NCI-H2107 (cell line): ENCODE results near the gene PTPRM.

ENCODE experiments used
- DNase-seq: peaks from one replicate; lab custom pipeline; 2025; lab: John Stamatoyannopoulos, UW

Gene PTPRM

GRCh38 chr18:8399138-8399537, 832.0 kb downstream of the PTPRM start:
- DNase-seq = no peak

- DNase-seq = no peak
Measured at GRCh38 chr18:8400193-8400752, 833.2 kb downstream of the PTPRM start.

DNA sequence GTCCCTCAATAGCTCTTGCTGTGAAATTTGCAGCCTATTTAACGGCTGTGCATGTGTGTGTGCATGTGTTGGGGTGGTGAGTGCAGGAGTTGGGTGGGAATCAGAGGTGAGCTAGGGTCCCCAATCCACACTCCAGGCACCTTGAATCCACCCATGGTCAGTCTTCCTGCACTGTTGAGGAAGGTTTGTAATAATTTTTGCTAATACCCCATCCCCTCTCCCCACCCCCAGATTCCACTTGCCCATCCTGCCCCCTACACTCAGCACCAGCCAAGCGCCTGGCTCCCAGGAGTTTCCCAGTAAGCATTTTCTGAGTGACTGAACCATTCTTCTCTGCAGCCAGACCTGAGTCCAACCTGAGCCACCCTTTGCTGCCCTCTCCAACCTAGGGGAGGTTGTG, 833.7 kb downstream of the PTPRM start:
- no peak for DNase-seq

- DNase-seq = no peak
Measured at GRCh38 chr18:8401606-8402005, 834.5 kb downstream of the PTPRM start.

DNA sequence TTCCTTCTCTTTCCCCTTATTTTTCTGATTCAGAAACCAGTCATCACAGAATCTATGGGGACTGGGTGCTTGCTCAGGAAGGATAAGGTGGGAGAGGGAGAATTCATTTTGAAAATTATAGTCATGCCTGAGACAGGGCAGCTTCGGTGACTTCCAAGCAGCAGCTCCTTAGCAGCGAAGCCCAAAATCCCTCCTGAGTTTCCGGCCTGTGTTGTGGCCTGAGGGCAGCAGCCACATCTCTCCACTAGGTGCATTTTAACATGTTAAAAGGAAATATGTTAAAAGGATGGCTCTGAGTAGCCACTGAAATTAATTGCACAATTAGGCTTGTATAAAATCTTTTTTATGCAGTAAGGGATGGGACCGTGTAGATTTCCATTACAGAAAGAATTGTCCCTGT, 835.1 kb downstream of the PTPRM start:
- DNase-seq = no peak

DNA sequence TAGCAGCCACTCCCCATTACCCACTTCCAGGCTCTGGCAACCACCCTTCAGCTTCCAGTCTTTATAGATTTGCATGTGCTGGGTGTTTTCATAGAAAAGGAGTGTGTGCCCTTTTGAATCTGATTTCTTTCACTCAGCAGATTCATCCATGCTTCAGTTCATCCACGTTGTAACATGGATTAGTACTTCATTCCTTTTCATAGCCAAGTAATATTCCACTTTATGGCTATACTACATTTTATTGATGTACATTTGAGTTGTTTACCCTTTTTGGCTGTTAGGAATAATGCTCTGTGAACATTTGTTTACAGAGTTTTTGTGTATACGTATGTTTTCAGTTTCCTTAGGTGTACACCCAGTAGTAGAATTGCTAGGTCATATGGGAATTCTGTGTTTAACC, 836.6 kb downstream of the PTPRM start:
- no peak for DNase-seq

DNA sequence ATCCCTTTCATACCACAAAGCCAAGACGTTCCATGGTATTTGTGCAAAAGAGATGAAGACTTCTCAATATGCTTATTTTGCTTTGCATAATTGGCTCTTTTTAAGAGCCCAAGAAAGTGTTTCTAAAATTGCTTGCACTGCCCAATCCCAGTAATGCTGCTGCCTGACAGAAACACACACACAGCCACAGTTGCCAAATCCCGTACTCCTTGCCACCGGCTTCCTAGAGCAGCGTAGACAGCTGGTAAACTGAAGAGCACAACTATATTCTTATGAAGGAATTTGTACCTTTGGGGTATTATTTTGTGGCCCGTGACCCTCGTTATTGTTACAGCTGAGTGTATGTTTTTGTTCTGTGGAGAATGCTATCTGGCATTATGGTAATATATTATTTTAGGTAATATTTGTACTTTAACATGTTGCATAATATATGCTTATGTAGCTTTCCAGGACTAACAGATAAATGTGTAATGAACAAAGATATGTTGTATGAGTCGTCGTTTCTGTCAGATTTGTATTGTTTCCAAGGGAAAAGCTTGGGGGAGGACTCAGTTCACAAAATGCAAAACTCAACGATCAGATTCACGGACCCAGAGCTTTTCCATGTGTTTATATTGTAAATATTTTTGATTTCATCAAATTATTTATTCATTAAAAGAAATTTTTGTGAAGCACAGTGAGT, 839.2 kb downstream of the PTPRM start:
- DNase-seq = no peak

DNA sequence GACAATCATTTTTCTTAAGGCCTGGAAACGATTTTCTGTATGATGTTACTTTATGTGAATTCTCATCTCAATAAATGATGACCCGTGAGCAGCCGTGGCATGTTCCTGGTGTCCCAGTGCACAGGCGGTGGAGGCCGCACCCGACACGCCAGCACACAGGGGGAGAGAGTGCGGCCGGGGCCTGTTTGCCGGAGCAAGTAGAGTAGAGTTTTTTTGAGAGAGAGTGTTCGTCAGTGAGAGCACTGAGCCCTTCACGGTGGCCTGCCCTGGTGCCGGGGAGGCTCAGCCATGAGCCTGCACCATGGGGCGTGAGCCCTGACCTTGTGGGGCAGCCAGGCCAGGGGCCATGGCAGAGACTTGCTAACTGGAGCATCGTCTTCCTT, 839.7 kb downstream of the PTPRM start:
- DNase-seq = no peak

DNA sequence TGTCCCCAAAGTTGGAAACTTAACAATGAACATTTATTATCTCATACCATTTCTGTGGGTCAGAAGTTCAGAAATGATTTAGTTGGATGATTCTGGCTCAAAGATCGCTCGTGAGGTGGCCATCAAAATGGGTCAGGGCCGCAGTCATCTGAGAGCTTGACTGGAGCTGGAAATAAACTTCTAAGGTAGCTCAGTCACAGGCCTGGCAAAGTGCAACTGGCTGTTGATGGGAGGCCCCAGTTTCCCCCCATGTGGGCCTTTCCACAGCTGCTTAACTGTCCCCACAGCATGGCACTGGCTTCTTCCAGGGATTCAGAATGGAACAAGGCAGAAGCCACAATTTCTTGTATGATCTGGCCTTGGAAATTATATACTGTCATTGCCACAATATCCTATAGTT, 842.0 kb downstream of the PTPRM start:
- no peak for DNase-seq

- no peak for DNase-seq
Measured at GRCh38 chr18:8411492-8411891, 844.4 kb downstream of the PTPRM start.

DNA sequence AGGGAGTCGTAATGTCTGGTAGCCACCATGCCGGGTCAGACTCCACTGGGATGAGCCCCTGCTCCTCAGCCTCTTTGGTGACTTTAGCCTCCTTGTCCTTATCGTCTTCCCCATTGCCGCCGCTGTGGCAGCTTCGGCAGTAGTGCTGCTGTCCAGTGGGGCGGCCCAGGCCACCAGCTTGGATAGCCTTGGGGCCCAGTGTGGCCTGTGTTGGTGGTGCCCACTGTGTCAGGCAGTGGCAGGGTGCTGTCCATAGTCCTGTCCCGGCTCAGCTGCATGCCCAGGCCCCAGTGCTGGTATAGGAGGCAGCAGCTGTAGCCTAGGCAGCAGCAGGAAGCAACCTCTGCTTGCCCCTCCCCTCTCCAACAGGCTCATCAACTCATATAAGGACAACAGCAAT, 845.0 kb downstream of the PTPRM start:
- no peak for DNase-seq

GRCh38 chr18:8413189-8413588, 846.1 kb downstream of the PTPRM start:
- no peak for DNase-seq

GRCh38 chr18:8413751-8414150, 846.6 kb downstream of the PTPRM start:
- DNase-seq = no peak

- DNase-seq = no peak
Measured at GRCh38 chr18:8416212-8417019, 849.3 kb downstream of the PTPRM start.

- no peak for DNase-seq
Measured at GRCh38 chr18:8422391-8422790, 855.3 kb downstream of the PTPRM start.

- DNase-seq = no peak
Measured at GRCh38 chr18:8423051-8423557, 856.0 kb downstream of the PTPRM start.

- no peak for DNase-seq
Measured at GRCh38 chr18:8424481-8424880, 857.4 kb downstream of the PTPRM start.

DNA sequence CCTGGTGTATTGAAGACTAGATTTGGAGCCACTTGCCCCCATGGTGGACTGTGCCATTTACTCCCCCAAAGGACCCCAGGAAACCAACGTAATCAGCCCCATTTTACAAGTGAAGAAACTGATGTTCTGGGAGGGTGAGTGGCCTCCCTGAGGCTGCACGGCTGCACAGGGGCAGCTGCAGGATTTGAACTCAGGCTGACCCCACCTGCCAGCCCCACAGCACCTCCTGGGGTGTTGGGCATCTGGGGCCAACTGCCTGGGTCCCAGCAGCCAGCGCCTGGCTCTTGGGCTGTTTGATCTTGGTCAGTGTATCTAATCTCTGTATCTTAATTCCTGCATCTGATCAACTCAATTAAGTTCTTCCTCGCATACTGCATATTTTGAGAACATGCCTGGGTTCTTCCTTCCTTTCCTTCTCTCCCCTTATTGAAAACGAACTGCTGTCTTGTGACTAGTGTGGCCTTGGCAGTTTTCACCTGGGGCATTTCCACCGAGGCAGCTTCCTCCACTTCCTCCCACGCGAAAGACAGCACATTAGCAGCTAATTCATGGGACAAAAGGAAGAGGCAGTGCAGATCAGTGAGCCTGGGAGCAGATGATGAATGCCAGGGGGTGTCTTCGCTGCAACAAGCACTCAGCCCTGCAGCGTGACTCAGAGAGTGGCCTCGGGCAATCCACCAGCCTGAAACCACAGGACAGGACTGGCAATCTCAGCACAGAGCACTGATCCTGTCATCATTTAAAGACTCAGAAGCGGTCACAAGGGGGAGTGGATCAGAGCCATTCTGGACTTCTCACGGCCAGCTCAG, 858.0 kb downstream of the PTPRM start:
- no peak for DNase-seq

DNA sequence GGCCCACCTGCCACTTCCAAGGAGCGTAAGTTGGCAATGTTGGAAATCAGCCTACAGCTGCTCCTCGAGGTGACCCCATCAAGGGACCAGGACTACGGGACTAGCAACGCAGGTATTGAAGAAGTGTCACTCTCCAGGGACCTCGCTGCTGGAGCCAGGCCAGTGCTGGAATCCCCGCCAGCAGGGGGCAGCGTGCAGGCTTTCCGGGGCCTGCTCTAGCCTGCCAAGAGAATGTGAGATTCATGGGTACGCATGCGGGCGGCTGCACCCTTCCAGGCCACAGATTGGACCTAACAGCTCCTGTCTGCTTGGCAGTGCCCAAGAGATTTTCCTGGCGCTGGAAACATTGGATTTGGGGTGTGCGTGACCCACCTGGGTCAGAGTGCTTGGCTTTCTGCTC, 859.3 kb downstream of the PTPRM start:
- no peak for DNase-seq

DNA sequence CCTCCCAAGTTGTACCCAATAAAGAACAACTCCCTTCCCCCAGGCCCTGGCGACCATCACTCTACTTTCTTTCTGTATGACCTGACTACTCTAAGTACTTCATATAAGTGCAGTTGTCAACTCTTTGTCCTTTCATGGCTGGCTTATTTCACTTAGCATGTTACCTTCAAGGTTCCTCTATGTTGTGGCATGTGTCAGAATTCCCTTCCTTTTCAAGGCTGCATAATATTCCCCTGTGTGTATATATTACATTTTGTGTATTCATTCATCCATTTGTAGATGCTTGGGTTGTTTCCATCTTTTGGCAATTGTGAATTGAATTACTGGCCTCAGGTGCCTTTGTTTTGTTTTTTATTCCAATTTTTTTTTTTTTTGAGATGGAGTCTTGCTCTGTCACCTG, 860.2 kb downstream of the PTPRM start:
- DNase-seq = no peak

DNA sequence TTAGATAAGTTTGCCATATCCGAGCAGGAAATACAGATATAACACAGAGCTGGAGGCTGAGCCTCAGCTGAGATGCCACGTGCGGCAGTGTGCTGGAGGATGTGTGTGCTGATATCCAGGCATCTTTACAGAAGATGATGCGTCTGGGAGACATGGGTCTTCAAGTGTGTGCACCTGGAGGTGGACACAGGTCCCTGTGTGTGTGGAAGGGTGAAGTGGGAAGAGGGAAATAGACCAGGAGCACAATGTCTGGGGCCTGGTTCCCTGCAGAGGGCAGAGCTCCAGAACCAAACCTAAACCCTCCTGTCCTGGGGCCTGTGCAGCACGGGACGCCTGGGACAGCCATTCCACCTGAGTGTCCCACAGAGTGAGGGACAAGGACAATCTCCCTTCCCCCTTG, 861.8 kb downstream of the PTPRM start:
- no peak for DNase-seq

GRCh38 chr18:8431036-8431435, 863.9 kb downstream of the PTPRM start:
- DNase-seq = no peak
